Endothelial cell (in vitro differentiated cells): ENCODE results near the gene ATP2B1. TPM values are rescaled to one million over a fixed set of nuclear protein-coding genes. Genes with fewer than 3 reads are reported as not detected.

Experiments
- DNase-seq: peaks from one replicate; pipeline ENCODE4 v3.0.0; 2021; ENCODE audit warnings: low spot score
- H3K27ac Mint-ChIP-seq: one replicate; pipeline ENCODE4 v1.8.0; 2021; ENCODE audit warnings: mixed read lengths, inconsistent platforms; ENCODE audit not compliant: unreplicated experiment
- H3K27me3 Mint-ChIP-seq: one replicate; pipeline ENCODE4 v1.8.0; 2021; ENCODE audit warnings: mild to moderate bottlenecking, moderate library complexity, mixed read lengths, inconsistent platforms; ENCODE audit not compliant: unreplicated experiment
- H3K36me3 Mint-ChIP-seq: one replicate; pipeline ENCODE4 v1.8.0; 2021; ENCODE audit warnings: mild to moderate bottlenecking, low read depth, mixed read lengths, inconsistent platforms; ENCODE audit not compliant: unreplicated experiment
- H3K4me1 Mint-ChIP-seq: one replicate; pipeline ENCODE4 v1.8.0; 2021; ENCODE audit warnings: mild to moderate bottlenecking, mixed read lengths, inconsistent platforms; ENCODE audit not compliant: unreplicated experiment
- H3K4me3 Mint-ChIP-seq: one replicate; pipeline ENCODE4 v1.8.0; 2021; ENCODE audit warnings: mild to moderate bottlenecking, mixed read lengths, inconsistent platforms; ENCODE audit not compliant: unreplicated experiment
- H3K9me3 Mint-ChIP-seq: one replicate; pipeline ENCODE4 v1.8.0; 2021; ENCODE audit warnings: mixed read lengths, inconsistent platforms; ENCODE audit not compliant: unreplicated experiment
- CTCF ChIP-seq: fragments of 200-600 bp; sonication (generic); IDR thresholded peaks from one replicate; pipeline ENCODE4 v1.5.0; 2021; ENCODE audit warnings: antibody characterized with exemption; ENCODE audit not compliant: unreplicated experiment
- total RNA-seq: library from RNA; stranded (reverse); fragmentation: NEBNext Ultra II Directional; extraction: Animal tissue kit (Norgen Biotek cat#: 25700); gene quantifications from one replicate; pipeline ENCODE4 v1.2.1, GENCODE V29; 2021; ENCODE audit not compliant: unreplicated experiment

The ATP2B1 gene
- total RNA-seq, 1 donor from 2014 or later: 33.0 TPM

DNA sequence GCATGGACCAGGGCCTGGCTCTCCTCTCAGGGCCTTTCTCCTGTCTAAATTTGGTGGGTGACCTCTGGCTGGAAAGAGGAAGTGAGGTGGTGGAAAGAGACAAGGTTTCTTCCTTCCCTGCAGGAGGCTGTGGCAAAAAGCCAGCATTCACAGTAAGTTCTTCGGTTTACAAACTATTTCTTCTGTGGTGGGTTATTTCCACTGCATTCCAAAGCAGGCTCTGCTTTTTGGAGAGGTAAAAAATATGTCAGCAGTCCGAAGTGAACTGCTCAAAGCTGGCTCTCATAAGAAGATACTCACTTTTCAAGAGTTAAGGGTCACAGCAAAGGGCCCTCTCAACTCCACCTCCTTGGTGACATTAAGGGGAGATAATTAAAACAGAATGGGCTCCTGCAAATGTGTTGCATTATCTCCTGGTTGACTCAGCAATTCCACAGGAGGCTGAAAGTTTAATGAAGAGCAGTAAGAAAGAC, 133.9 kb downstream of the ATP2B1 start:
- Mint-ChIP-seq H3K9me3 (peaks cover 3% of the 10 kb centered on the region), H3K27ac (no peak overlapping the region), H3K36me3 (no peaks in the 10 kb centered on the region), H3K4me3 (no peak overlapping the region), H3K27me3 (peaks cover 2% of the 10 kb centered on the region), H3K4me1 (peaks cover 7% of the 10 kb centered on the region)
- DNase-seq: no peak
- TF ChIP-seq CTCF: no peak

DNA sequence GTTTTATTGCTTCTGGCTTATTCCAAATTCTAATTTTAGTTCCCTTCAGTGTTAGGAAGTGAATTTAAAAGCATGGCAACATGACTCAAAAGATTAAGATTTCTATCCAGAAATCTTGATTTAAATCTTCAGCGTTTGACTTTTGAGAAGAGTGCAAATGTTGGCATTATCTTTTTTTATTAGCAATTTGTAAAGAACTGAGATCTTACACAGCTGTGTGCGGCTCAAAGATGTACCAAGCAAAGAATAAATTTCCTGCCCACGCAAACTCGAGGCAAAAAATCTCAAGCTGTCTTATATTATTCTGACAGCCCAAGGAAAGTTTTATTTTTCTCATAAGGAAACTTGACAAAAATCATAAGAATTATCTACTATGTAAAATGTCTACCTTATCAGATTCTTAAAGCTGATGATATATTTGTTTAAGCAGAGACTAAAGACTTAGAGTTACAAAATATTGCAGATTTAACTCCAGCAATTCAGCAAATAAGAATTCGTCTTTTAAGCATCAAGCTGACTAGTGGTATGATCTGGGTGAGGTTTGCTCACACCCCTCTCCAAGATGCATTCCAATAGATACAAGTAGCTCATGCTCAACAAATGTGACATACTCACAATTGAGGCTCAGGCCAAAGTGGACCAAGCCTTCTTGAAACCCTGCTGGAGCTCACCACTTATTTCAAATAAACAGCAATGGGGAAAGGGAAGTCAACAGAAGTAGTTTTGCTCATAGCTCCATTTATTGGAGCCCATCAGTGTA, 135.4 kb downstream of the ATP2B1 start:
- Mint-ChIP-seq H3K36me3 (no peaks in the 10 kb centered on the region), H3K9me3 (peaks cover 3% of the 10 kb centered on the region), H3K4me3 (no peak overlapping the region), H3K27me3 (peaks cover 2% of the 10 kb centered on the region), H3K4me1 (peaks cover 7% of the 10 kb centered on the region), H3K27ac (no peak overlapping the region)
- DNase-seq: no peak
- no peak for TF ChIP-seq CTCF

DNA sequence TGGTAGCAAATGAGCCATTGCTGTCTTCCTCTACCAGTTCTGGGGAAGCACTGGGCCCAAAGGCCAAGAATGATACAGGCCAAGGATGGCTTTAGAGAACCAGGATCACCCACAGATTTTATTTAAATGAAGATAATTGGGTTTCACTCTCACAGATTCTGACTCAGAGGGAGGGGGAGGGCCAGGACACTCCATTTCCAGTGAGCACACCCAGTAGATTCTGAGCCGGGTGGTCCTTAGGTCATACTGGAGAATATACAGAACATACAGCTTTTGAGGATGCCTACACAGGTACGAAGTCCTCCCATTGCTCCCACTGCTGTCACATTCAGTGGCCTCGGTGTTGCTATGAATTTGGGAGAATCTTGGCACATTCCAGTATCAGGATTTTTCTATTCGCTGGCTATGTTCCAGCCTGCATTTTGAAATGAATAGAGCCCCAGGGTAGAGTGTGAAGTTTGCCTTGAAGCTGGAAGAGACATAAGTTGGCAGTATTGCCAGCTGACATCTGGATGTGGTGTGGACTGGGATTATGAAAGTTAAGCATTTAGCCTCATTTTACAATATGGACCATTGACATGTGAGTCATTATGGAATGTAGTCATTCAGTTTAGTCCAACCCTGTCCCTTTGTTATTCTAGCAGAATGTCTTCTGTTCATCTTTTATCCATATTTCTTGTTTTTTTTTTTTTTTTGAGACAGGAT, 137.0 kb downstream of the ATP2B1 start:
- Mint-ChIP-seq H3K36me3 (no peaks in the 10 kb centered on the region), H3K4me3 (no peak overlapping the region), H3K27me3 (peaks cover 2% of the 10 kb centered on the region), H3K27ac (no peak overlapping the region), H3K4me1 (peaks cover 7% of the 10 kb centered on the region), H3K9me3 (peaks cover 3% of the 10 kb centered on the region)
- TF ChIP-seq CTCF: no peak
- no peak for DNase-seq

DNA sequence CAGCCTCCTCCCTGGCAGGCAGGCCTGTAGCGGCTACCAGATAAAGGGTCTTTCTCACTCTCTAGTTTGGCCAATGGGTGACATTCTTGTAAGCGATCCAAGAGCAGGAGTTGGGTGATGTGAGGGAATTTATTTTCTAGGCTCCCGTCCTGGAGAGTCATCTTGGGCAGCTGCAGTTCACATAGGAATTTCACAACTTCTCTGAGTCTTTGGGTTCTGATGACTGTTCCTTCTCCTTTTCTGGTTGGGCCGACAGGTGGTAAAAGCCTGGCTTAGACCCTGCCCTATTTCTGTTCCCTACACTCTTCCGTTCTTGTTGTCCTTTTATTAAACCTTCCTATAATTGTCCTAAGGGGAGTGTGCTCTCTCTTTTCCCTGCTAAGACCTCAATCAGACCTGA, 140.2 kb downstream of the ATP2B1 start:
- H3K27me3 Mint-ChIP-seq: peaks cover 2% of the 10 kb centered on the region
- H3K27ac Mint-ChIP-seq: no peak overlapping the region
- no peaks in the 10 kb centered on the region for H3K4me1 Mint-ChIP-seq
- TF ChIP-seq CTCF: no peak
- H3K9me3 Mint-ChIP-seq: peaks cover 3% of the 10 kb centered on the region
- DNase-seq: no peak
- H3K4me3 Mint-ChIP-seq: no peak overlapping the region
- no peaks in the 10 kb centered on the region for H3K36me3 Mint-ChIP-seq

DNA sequence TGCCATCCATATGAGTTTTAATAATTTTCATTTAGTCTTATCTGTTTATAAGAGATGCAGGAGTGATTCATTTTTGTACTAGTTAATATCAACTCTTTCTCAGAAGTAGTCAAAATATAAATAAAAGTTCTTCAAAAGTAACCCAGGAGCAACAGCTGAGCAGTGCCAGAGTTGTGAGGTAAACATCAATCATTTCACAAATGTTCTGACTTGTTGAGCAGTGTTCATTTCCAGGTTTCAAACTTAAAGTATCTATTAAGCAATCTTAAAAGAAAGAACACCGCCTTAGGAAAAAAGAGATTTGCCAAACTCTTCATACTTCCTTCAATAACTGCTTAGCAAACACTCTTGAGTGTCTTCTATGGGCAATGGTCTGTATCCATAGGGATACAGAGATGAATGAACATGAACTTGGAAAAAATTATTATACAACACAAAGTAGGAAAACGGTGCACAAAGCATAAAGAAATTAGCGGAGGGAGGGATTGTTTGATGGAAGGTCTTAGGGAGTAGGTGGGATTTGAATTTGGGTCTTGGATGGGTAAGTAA, 140.9 kb downstream of the ATP2B1 start:
- H3K4me1 Mint-ChIP-seq: no peaks in the 10 kb centered on the region
- H3K27me3 Mint-ChIP-seq: peaks cover 2% of the 10 kb centered on the region
- TF ChIP-seq CTCF: no peak
- no peak overlapping the region for H3K27ac Mint-ChIP-seq
- no peaks in the 10 kb centered on the region for H3K36me3 Mint-ChIP-seq
- no peak for DNase-seq
- no peak overlapping the region for H3K4me3 Mint-ChIP-seq
- peaks cover 3% of the 10 kb centered on the region for H3K9me3 Mint-ChIP-seq
